H1 (cell line): ENCODE data around the gene HOXA6. TPM values are rescaled to one million over a fixed set of nuclear protein-coding genes. Genes with fewer than 3 reads are reported as not detected.
A peak's percentile ranks its signal among the peaks of the same experiment; 100 is the strongest.

Experiments
- CTCF ChIA-PET: fragments of 300-600 bp; sonication (Branson Sonifier 250); formaldehyde crosslinking; loops from one replicate; lab custom pipeline; 2021; ENCODE audit not compliant: partially characterized antibody; lab: Charles Lee
- POLR2A ChIA-PET: fragments of 300-600 bp; sonication (Branson Sonifier 250); formaldehyde crosslinking; loops from one replicate; lab custom pipeline; 2021; ENCODE audit warnings: inconsistent platforms; ENCODE audit not compliant: partially characterized antibody; lab: Charles Lee
- DNase-seq, 2 experiments: peaks; one replicate each; pipeline versions ENCODE4 v3.0.0 to v3.0.0-alpha.2; 2010 to 2022; ENCODE audit warnings: low spot score in 2 of 2, low read depth in 1 of 2, mixed read lengths in 1 of 2
- FAIRE-seq: peaks from 2 replicates; lab custom pipeline; 2011; peaks lifted over from hg19 to GRCh38; lab: Jason Lieb, UNC
- H2AFZ ChIP-seq: 2 replicates; pipeline ENCODE4 v1.8.1; 2012; ENCODE audit warnings: low read length, inconsistent platforms
- H2AK5ac ChIP-seq: 2 replicates; pipeline ENCODE4 v1.6.1; 2013; ENCODE audit warnings: low read depth, low read length
- H2BK120ac ChIP-seq: replicated peaks from 2 replicates; pipeline ENCODE3; 2013; ENCODE audit warnings: low read depth, low read length, inconsistent platforms
- H2BK12ac ChIP-seq: 2 replicates; pipeline ENCODE4 v1.6.1; 2013; ENCODE audit warnings: low read depth, low read length
- H2BK15ac ChIP-seq: 2 replicates; pipeline ENCODE4 v1.6.1; 2013; ENCODE audit warnings: low read length
- H2BK20ac ChIP-seq: 2 replicates; pipeline ENCODE4 v1.6.1; 2013; ENCODE audit warnings: low read length
- H2BK5ac ChIP-seq: 2 replicates; pipeline ENCODE4 v1.6.1; 2013; ENCODE audit warnings: low read depth, low read length
- H3K14ac ChIP-seq: 2 replicates; pipeline ENCODE4 v1.6.1; 2013; ENCODE audit warnings: inconsistent platforms; ENCODE audit not compliant: insufficient read length
- H3K18ac ChIP-seq: 2 replicates; pipeline ENCODE4 v1.6.1; 2013; ENCODE audit warnings: low read length; ENCODE audit errors: extremely low read depth
- H3K23ac ChIP-seq: 2 replicates; pipeline ENCODE4 v1.6.1; 2013; ENCODE audit warnings: inconsistent platforms; ENCODE audit not compliant: insufficient read length
- H3K23me2 ChIP-seq: 2 replicates; pipeline ENCODE4 v1.6.1; 2013; ENCODE audit warnings: low read depth, low read length
- H3K27ac ChIP-seq: 2 replicates; pipeline ENCODE4 v1.6.1; 2011; ENCODE audit warnings: low read depth, low read length, inconsistent platforms
- H3K27me3 ChIP-seq, 4 experiments: replicated peaks in 1 of 4; 1 replicate in 1 of 4; 2 replicates in 3 of 4; pipeline versions ENCODE4 v1.6.1 to v1.8.1; 2011 to 2013; ENCODE audit warnings: low read length in 3 of 4, mild to moderate bottlenecking in 3 of 4, inconsistent platforms in 2 of 4, mixed read lengths in 2 of 4, moderate library complexity in 1 of 4; ENCODE audit not compliant: control insufficient read depth in 3 of 4, insufficient read depth in 3 of 4; ENCODE audit errors: extremely low read depth in 1 of 4
- H3K36me3 ChIP-seq, 4 experiments: 2 replicates each; pipeline versions ENCODE4 v1.6.1 to v1.8.1; 2011 to 2013; ENCODE audit warnings: mild to moderate bottlenecking in 4 of 4, low read length in 3 of 4, moderate library complexity in 2 of 4, control low read depth in 1 of 4, inconsistent platforms in 1 of 4; ENCODE audit not compliant: insufficient read depth in 4 of 4, control insufficient read depth in 2 of 4
- H3K4ac ChIP-seq: replicated peaks from 2 replicates; pipeline ENCODE3; 2013; ENCODE audit warnings: low read length, low read depth, mixed read lengths, inconsistent platforms; ENCODE audit not compliant: insufficient read length
- H3K4me1 ChIP-seq, 4 experiments: replicated peaks in 1 of 4; 1 replicate in 1 of 4; 2 replicates in 3 of 4; pipeline versions ENCODE4 v1.6.1 to v1.8.1; 2011 to 2013; ENCODE audit warnings: low read length in 3 of 4, inconsistent platforms in 2 of 4, mixed read lengths in 1 of 4; ENCODE audit not compliant: insufficient read depth in 4 of 4, control insufficient read depth in 3 of 4
- H3K4me2 ChIP-seq, 2 experiments: 2 replicates each; pipeline versions ENCODE4 v1.6.1 to v1.8.1; 2011 to 2013; ENCODE audit warnings: low read depth in 2 of 2, low read length in 2 of 2, control low read depth in 1 of 2, inconsistent platforms in 1 of 2, mild to moderate bottlenecking in 1 of 2; ENCODE audit not compliant: insufficient read depth in 1 of 2
- H3K4me3 ChIP-seq, 4 experiments: fragments of 200-600, 300-600 bp in 1 of 4; sonication (generic), shearing (Covaris generic), sonication (Bioruptor Twin) in 1 of 4; 2 replicates each; pipeline versions ENCODE4 v1.5.1 to v1.8.1; 2011 to 2016; ENCODE audit warnings: low read length in 4 of 4, low read depth in 3 of 4, control low read depth in 2 of 4, inconsistent platforms in 2 of 4, mild to moderate bottlenecking in 2 of 4, mixed read lengths in 1 of 4, moderate library complexity in 1 of 4; ENCODE audit not compliant: insufficient read depth in 2 of 4; ENCODE audit errors: extremely low read depth in 1 of 4
- H3K56ac ChIP-seq: replicated peaks from 2 replicates; pipeline ENCODE3; 2013; ENCODE audit warnings: low read depth, mild to moderate bottlenecking, mixed read lengths, low read length, inconsistent platforms; ENCODE audit not compliant: insufficient read length
- H3K79me1 ChIP-seq: 2 replicates; pipeline ENCODE4 v1.6.1; 2013; ENCODE audit warnings: low read depth, low read length, control low read depth
- H3K79me2 ChIP-seq, 2 experiments: 2 replicates each; pipeline versions ENCODE4 v1.6.1 to v1.8.1; 2012 to 2013; ENCODE audit warnings: low read length in 2 of 2, mild to moderate bottlenecking in 2 of 2, inconsistent platforms in 1 of 2; ENCODE audit not compliant: insufficient read depth in 2 of 2, control insufficient read depth in 1 of 2
- H3K9ac ChIP-seq, 4 experiments: replicated peaks in 1 of 4; 1 replicate in 1 of 4; 2 replicates in 3 of 4; pipeline versions ENCODE4 v1.6.1 to v1.8.1; 2011 to 2013; ENCODE audit warnings: low read depth in 3 of 4, low read length in 3 of 4, control low read depth in 2 of 4, mild to moderate bottlenecking in 2 of 4, moderate library complexity in 2 of 4, inconsistent platforms in 1 of 4; ENCODE audit errors: extremely low read depth in 1 of 4
- H3K9me3 ChIP-seq, 2 experiments: 2 replicates each; pipeline versions ENCODE4 v1.6.1 to v1.8.1; 2012 to 2013; ENCODE audit warnings: mild to moderate bottlenecking in 2 of 2, moderate library complexity in 2 of 2, control low read depth in 1 of 2, inconsistent platforms in 1 of 2, low read depth in 1 of 2, low read length in 1 of 2, mixed read lengths in 1 of 2; ENCODE audit not compliant: insufficient read depth in 2 of 2
- H4K20me1 ChIP-seq, 2 experiments: replicated peaks in 1 of 2; 2 replicates each; pipeline versions ENCODE3 to v1.8.1; 2011 to 2013; ENCODE audit warnings: inconsistent platforms in 2 of 2, low read length in 2 of 2, mild to moderate bottlenecking in 1 of 2; ENCODE audit not compliant: insufficient read depth in 2 of 2, control insufficient read depth in 1 of 2
- H4K5ac ChIP-seq: 2 replicates; pipeline ENCODE4 v1.6.1; 2013; ENCODE audit warnings: low read length, low read depth, mixed read lengths, inconsistent platforms; ENCODE audit not compliant: insufficient read length
- H4K8ac ChIP-seq: 2 replicates; pipeline ENCODE4 v1.8.0; 2013; ENCODE audit warnings: mild to moderate bottlenecking, moderate library complexity, low read length, inconsistent platforms; ENCODE audit not compliant: insufficient read depth; ENCODE audit errors: extremely low read depth
- H4K91ac ChIP-seq: replicated peaks from 2 replicates; pipeline ENCODE3; 2013; ENCODE audit warnings: low read length, mixed read lengths, inconsistent platforms; ENCODE audit not compliant: insufficient read length
- CBX8 ChIP-seq: fragments of 300-800, 300-1000 bp; sonication (generic); IDR thresholded peaks from 2 replicates; pipeline ENCODE4 v1.7.1; 2016; ENCODE audit warnings: low read depth, low read length, borderline replicate concordance
- USF2 ChIP-seq: IDR thresholded peaks from 2 replicates; pipeline ENCODE4 v1.6.1; 2011; ENCODE audit warnings: low read length, improper control_type of control experiment
- WGBS, 2 experiments: shearing (Covaris generic) in 1 of 2; methylation state at CpG; one replicate each; pipeline versions ENCODE4 v1.1.6 to v1.1.7; 2013 to 2015; ENCODE audit warnings: low lambda C conversion rate in 2 of 2, mixed read lengths in 2 of 2, inconsistent platforms in 1 of 2, low coverage in 1 of 2, missing lambda C conversion rate in 1 of 2; ENCODE audit not compliant: insufficient replicate concordance in 2 of 2, insufficient coverage in 1 of 2, insufficient read length in 1 of 2; ENCODE audit errors: extremely low coverage in 1 of 2, missing lambda C conversion rate in 1 of 2; 5-methylcytosine and 5-hydroxymethylcytosine counted together
- polyA plus RNA-seq, 7 experiments: library from polyadenylated mRNA; depleted of rRNA in 3 of 7; stranded (reverse) in 5 of 7; unstranded in 2 of 7; fragments of >200 nt in 5 of 7; fragments of 200-250 nt in 2 of 7; gene quantifications; 1 replicate in 5 of 7; 2 replicates in 1 of 7; 4 replicates in 1 of 7; pipeline versions ENCODE4 v1.2.1 to v1.2.3, GENCODE V29; 2011 to 2013; ENCODE audit warnings: missing spikeins in 2 of 7, mixed read lengths in 2 of 7
- total RNA-seq: library from RNA; stranded (reverse); fragmentation: NEBNext Ultra II Directional; extraction: Animal tissue kit (Norgen Biotek cat#: 25700); gene quantifications from 2 replicates; pipeline ENCODE4 v1.2.1, GENCODE V29; 2021

Gene HOXA6
- total and polyA plus RNA-seq, 2 of the 8 experiments (the other 6 are each of a cell fraction or from before 2014, with no cell fraction given): not detected

- Histone ChIP-seq H3K23me2 (no peaks in the 10 kb centered on the region), H2BK20ac (no peak overlapping the region), H3K9ac (no peak overlapping the region), H3K4me3 (no peak overlapping the region), H3K27ac (no peak overlapping the region), H2AK5ac (no peak overlapping the region), H3K14ac (no peak overlapping the region), H2BK15ac (no peak overlapping the region), H2BK5ac (no peak overlapping the region), H4K91ac (no peak overlapping the region), H2BK120ac (no peak overlapping the region), H3K23ac (no peak overlapping the region), H3K79me1 (no peaks in the 10 kb centered on the region), H4K5ac (no peak overlapping the region), H3K79me2 (no peaks in the 10 kb centered on the region), H4K20me1 (peaks cover 27 to 40% of the 10 kb centered on the region in 2 experiments), H3K56ac (no peak overlapping the region), H3K4ac (no peak overlapping the region), H2BK12ac (no peak overlapping the region), H3K36me3 (peaks cover 0 to 3% (median 0%) of the 10 kb centered on the region in 4 experiments; a peak in 2 of 8 replicates), H3K18ac (no peak overlapping the region), H3K9me3 (no peaks in the 10 kb centered on the region), H3K4me1 (peaks cover 0 to 15% (median 3%) of the 10 kb centered on the region in 4 experiments; a peak in 5 of 7 replicates), H2AFZ (no peak overlapping the region), H4K8ac (no peak overlapping the region), H3K27me3 (peaks cover 96 to 99% (median 97%) of the 10 kb centered on the region in 4 experiments), H3K4me2 (no peak overlapping the region; a peak in 1 of 4 replicates)
- FAIRE-seq: no peak
- ChIA-PET CTCF (no interaction called here), POLR2A (no interaction called here)
- WGBS, 2 experiments: 32% methylated on average over 4 of the region's 4 CpGs; no CpG with 5 or more reads in 1 of the 2 experiments
- no peak for TF ChIP-seq USF2
- peak; percentile 26; the same call in 1 of the 2 replicates for TF ChIP-seq CBX8
- no peak for DNase-seq
Measured at GRCh38 chr7:27112361-27112760, 35.2 kb downstream of the HOXA6 start.
